Stimulated activated CD4-positive, alpha-beta T cell treated with anti-CD3 and anti-CD28 coated beads, TNF-alpha, amount 100 ng/mL, for 4 hours (primary cell): ENCODE measurements around the gene AHI1.
"Not testable (repeated sequence)": the region's sequence is repeated elsewhere in the genome, so short reads cannot be mapped to it uniquely, and the experiment has no call there.

Experiments used
- DNase-seq, 3 experiments: peaks; one replicate each; pipeline ENCODE4 v3.0.0-alpha.2; 2020; ENCODE audit warnings: low read depth in 3 of 3

Gene AHI1

GRCh38 chr6:135506270-135506997, 8.9 kb upstream of the AHI1 start:
- no peak for DNase-seq

- DNase-seq, result no peak
Measured at GRCh38 chr6:135505648-135506047, 8.1 kb upstream of the AHI1 start.

GRCh38 chr6:135505222-135505621, 7.7 kb upstream of the AHI1 start:
- DNase-seq, result no peak

- no peak for DNase-seq
Measured at GRCh38 chr6:135504734-135505133, 7.2 kb upstream of the AHI1 start.

- no peak for DNase-seq
Measured at GRCh38 chr6:135503703-135504475, 6.3 kb upstream of the AHI1 start.

- no peak for DNase-seq
Measured at GRCh38 chr6:135499441-135500340, 2.2 kb upstream of the AHI1 start.

GRCh38 chr6:135498185-135498841, 773 bp upstream of the AHI1 start:
- peak; percentile 14 to 46 (median 36) for DNase-seq

GRCh38 chr6:135496800-135497411, 634 bp downstream of the AHI1 start:
- no peak for DNase-seq

- DNase-seq, result no peak
Measured at GRCh38 chr6:135493218-135493961, 4.2 kb downstream of the AHI1 start.

- no peak for DNase-seq
Measured at GRCh38 chr6:135490381-135490780, 7.2 kb downstream of the AHI1 start.

- DNase-seq, result no peak
Measured at GRCh38 chr6:135488023-135488422, 9.5 kb downstream of the AHI1 start.

- DNase-seq, result not testable (repeated sequence)
Measured at GRCh38 chr6:135483903-135484302, 13.6 kb downstream of the AHI1 start.

GRCh38 chr6:135481783-135482369, 15.7 kb downstream of the AHI1 start:
- DNase-seq, result no peak

GRCh38 chr6:135479601-135480000, 17.9 kb downstream of the AHI1 start:
- DNase-seq, result no peak

- DNase-seq, result no peak
Measured at GRCh38 chr6:135478626-135479025, 18.9 kb downstream of the AHI1 start.

- no peak for DNase-seq
Measured at GRCh38 chr6:135475292-135475886, 22.2 kb downstream of the AHI1 start.

- no peak for DNase-seq
Measured at GRCh38 chr6:135474362-135474761, 23.2 kb downstream of the AHI1 start.

GRCh38 chr6:135465903-135466302, 31.6 kb downstream of the AHI1 start:
- no peak for DNase-seq

GRCh38 chr6:135465307-135465706, 32.2 kb downstream of the AHI1 start:
- DNase-seq, result no peak

GRCh38 chr6:135464634-135465033, 32.9 kb downstream of the AHI1 start:
- no peak for DNase-seq
